Mesodermal cell (in vitro differentiated cells): ENCODE data around the gene ZBTB12.
"Not testable (repeated sequence)": the region's sequence is repeated elsewhere in the genome, so short reads cannot be mapped to it uniquely, and the experiment has no call there.

Source experiments
- H3K27ac ChIP-seq: 2 replicates; pipeline ENCODE4 v1.7.0; 2013; ENCODE audit warnings: mild to moderate bottlenecking, low read depth, low read length, moderate library complexity; ENCODE audit not compliant: severe bottlenecking
- H3K36me3 ChIP-seq: 2 replicates; pipeline ENCODE4 v1.7.1; 2013; ENCODE audit warnings: mild to moderate bottlenecking, low read length, moderate library complexity; ENCODE audit not compliant: control insufficient read depth, insufficient read depth
- H3K4me1 ChIP-seq: one replicate; pipeline ENCODE4 v1.7.1; 2013; ENCODE audit warnings: mild to moderate bottlenecking, low read length; ENCODE audit not compliant: insufficient read depth, control insufficient read depth, poor library complexity, severe bottlenecking
- H3K4me3 ChIP-seq: 2 replicates; pipeline ENCODE4 v1.7.0; 2013; ENCODE audit warnings: low read length, control low read depth, mild to moderate bottlenecking; ENCODE audit not compliant: insufficient read depth, poor library complexity, severe bottlenecking; ENCODE audit errors: extremely low read depth
- H3K9me3 ChIP-seq: 2 replicates; pipeline ENCODE4 v1.7.1; 2013; ENCODE audit warnings: mild to moderate bottlenecking, low read length, moderate library complexity; ENCODE audit not compliant: control insufficient read depth
- WGBS, 2 experiments: methylation state at CpG; one replicate each; pipeline ENCODE4 v1.1.5; 2013; ENCODE audit warnings: missing lambda C conversion rate in 2 of 2; ENCODE audit not compliant: insufficient coverage in 2 of 2; 5-methylcytosine and 5-hydroxymethylcytosine counted together

Gene ZBTB12

DNA sequence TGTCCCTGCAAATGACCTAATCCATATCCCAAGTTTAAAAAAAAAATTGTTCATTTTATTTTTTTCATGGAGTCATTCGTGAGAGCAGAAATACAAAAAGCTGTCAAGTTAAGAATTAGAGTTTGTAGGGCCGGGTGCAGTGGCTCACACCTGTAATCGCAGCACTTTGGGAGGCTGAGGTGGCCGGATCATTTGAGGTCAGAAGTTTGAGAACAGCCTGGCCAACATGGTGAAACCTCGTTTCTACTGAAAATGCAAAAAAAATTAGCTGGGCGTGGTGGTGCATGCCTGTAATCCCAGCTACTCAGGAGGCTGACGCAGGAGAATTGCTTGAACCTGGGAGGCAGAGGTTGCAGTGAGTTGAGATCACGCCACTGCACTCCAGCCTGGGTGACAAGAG lies 4.8 kb upstream of the ZBTB12 start:
- not testable (repeated sequence) for H3K4me1 ChIP-seq, H3K36me3 ChIP-seq, H3K9me3 ChIP-seq, H3K27ac ChIP-seq, H3K4me3 ChIP-seq
- 88 to 92% methylated on average over 7 of the region's 8 CpGs for WGBS, 2 experiments

GRCh38 chr6:31906122-31906521 lies 4.2 kb upstream of the ZBTB12 start:
- Histone ChIP-seq H3K9me3 (no peaks in the 10 kb centered on the region), H3K4me1 (peaks cover under 1% of the 10 kb centered on the region), H3K27ac (no peak overlapping the region), H3K36me3 (no peaks in the 10 kb centered on the region), H3K4me3 (no peak overlapping the region)
- WGBS, 2 experiments: 0 to 11% methylated on average over 2 to 3 of the region's 4 CpGs

GRCh38 chr6:31905041-31905440 lies 3.2 kb upstream of the ZBTB12 start:
- H3K9me3 ChIP-seq: no peaks in the 10 kb centered on the region

DNA sequence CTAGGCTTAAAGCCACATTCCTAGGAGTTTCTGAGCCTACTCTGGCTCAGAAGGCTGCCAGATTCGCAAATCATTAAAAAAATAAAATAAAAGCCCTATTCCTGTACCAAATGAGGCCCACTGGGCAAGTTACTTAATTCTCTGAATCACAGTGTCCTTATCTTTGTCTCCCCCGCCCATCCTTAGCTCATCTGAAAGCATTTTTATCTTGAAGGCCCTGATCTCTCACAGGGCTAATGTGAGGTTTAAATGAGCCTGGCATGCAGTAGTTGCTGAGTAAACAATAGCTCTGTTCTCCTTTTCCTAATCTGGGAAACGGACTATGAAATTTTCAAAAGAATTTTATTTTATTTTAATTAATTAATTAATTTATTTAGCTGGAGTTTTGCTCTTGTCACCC lies 2.1 kb upstream of the ZBTB12 start:
- no peak overlapping the region for H3K4me3 ChIP-seq
- WGBS, 2 experiments: 80 to 90% methylated on average over 1 of the region's 3 CpGs
- no peak overlapping the region for H3K27ac ChIP-seq
- H3K36me3 ChIP-seq: peaks cover 3% of the 10 kb centered on the region
- H3K4me1 ChIP-seq: peaks cover 10% of the 10 kb centered on the region
- H3K9me3 ChIP-seq: no peaks in the 10 kb centered on the region

More at GRCh38 chr6:31905041-31905440, 3.2 kb upstream of the ZBTB12 start:
- Histone ChIP-seq H3K27ac (no peak overlapping the region), H3K4me1 (peaks cover 2% of the 10 kb centered on the region), H3K4me3 (no peak overlapping the region), H3K36me3 (no peaks in the 10 kb centered on the region)
- WGBS, 2 experiments: no CpG with 5 or more reads among the region's 1 CpG

DNA sequence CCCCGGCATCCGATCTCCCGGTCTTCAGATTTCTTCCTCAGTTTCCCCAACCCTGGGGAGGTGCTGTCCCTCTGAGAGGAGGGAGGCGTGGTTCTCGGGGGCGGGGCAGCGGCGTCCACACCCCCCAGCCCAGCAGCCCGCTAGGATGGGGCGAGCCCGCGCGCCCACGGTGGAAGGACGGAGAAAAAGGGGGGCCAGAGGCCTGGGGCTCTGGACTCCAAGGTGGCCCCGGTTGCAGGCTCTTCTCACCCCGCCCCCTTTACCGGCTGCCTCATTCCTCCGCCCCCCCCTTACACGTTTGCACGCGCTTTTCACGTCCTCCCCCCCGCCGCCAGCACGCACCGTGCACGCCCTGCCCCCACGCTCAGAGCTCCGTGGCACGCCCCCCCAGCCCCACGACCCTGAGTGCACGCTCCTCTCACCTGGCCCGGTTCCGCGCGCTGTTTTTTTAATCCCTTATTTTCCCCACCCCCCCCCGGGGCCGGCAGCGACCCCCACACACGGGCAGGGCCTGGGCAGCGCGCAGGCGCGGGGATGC lies 402 bp downstream of the ZBTB12 start:
- peak overlapping the region; percentile 59 for H3K4me3 ChIP-seq
- H3K9me3 ChIP-seq: no peaks in the 10 kb centered on the region
- H3K27ac ChIP-seq: peak overlapping the region; percentile 49
- H3K36me3 ChIP-seq: peaks cover 4% of the 10 kb centered on the region
- H3K4me1 ChIP-seq: peaks cover 18% of the 10 kb centered on the region
- 10% methylated on average over 16 of the region's 45 CpGs; no CpG with 5 or more reads in 1 of the 2 experiments for WGBS, 2 experiments

DNA sequence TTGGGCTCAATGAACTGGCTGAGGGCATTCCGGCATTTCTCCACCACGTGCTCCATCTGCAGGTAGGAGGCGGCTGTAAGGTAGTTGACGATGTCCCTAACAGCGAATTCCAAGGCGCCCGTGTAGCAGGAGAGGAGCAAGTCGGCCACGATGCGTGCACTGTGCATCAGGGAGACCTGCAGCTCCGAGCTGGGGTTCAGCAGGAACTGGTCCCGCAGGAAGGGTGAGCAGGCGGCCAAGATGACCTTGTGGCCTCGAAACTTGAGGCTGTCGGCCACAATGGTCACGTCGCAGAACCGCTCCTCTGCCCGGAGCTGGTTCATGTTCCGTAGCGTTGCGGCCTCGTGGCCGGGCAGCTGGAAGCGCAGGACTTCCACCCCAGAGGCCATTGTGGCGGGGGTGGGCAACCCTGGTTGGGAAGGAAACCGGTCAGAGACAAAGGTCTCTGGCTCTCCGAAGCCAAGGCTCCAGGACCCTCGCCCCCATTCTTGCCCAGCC lies 920 bp downstream of the ZBTB12 start:
- Histone ChIP-seq H3K4me3 (peak overlapping the region; percentile 59), H3K36me3 (peaks cover 9% of the 10 kb centered on the region), H3K4me1 (peaks cover 19% of the 10 kb centered on the region), H3K27ac (peak overlapping the region; percentile 5), H3K9me3 (no peaks in the 10 kb centered on the region)
- WGBS, 2 experiments: 73 to 77% methylated on average over 26 to 29 of the region's 29 CpGs

DNA sequence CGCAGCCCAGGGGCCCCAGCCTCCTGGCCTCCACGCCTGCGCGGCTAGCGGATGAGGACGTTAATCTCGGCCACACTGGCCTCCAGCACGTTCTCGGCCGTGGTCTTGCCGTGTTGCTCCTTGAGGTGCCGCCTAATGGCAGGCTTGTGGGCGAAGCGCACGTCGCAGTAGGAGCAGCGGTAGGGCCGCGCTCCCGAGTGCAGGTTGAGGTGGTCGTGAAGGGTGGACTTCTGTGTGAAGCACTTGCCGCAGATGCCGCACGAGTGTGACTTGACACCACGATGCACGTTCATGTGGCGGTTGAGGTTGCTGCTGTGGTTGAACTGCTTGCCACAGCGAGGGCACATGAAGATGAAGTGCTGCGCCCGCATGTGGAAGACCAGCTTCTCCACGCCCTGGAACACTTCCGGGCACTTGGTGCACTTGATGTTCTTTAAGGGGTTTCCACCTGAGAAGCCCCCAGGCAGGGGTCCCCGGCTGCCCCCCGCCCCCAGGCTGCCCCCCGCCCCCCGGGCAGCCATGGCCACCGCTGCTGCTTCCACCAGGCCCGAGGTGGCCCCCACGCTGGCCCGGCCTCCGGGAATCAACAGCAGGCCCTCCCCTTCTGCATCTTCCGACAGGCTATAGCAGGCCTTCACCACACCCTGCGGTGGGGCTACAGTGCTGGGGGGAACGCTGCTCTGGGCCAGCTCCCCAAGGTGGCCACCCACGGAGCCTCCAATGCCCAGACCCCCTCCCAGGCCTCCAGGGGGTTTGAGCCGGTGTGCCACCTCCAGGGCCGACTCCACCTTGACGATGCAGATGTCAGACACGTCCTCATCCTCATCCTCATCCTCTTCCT lies 1.8 kb downstream of the ZBTB12 start:
- Histone ChIP-seq H3K4me3 (no peak overlapping the region), H3K36me3 (peaks cover 18% of the 10 kb centered on the region), H3K9me3 (no peaks in the 10 kb centered on the region), H3K4me1 (peaks cover 19% of the 10 kb centered on the region), H3K27ac (no peak overlapping the region)
- 96% methylated on average over 35 to 40 of the region's 49 CpGs for WGBS, 2 experiments

DNA sequence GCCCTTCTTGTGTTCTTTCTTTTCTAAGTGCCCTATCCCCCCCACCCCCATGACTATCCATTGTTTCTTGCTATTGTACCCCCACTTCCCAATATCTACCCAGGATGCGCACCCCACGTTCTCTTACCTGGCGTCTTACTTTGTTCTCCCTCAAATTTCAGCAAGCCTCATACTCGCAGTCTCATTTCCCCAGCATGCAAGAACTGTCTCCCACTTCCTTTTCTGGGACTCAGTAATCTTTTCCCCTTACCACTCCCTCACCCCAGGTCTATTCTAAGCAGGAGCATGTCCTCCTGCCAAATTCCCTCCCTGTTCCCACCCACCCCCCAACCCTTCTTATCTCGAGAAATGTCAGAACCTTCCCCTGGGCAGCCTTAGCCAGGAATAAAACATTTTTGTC lies 2.7 kb downstream of the ZBTB12 start:
- peaks cover 27% of the 10 kb centered on the region for H3K36me3 ChIP-seq
- H3K9me3 ChIP-seq: no peaks in the 10 kb centered on the region
- H3K4me1 ChIP-seq: peaks cover 19% of the 10 kb centered on the region
- H3K27ac ChIP-seq: no peak overlapping the region
- no peak overlapping the region for H3K4me3 ChIP-seq
- WGBS, 2 experiments: 92 to 97% methylated on average over 5 of the region's 5 CpGs

DNA sequence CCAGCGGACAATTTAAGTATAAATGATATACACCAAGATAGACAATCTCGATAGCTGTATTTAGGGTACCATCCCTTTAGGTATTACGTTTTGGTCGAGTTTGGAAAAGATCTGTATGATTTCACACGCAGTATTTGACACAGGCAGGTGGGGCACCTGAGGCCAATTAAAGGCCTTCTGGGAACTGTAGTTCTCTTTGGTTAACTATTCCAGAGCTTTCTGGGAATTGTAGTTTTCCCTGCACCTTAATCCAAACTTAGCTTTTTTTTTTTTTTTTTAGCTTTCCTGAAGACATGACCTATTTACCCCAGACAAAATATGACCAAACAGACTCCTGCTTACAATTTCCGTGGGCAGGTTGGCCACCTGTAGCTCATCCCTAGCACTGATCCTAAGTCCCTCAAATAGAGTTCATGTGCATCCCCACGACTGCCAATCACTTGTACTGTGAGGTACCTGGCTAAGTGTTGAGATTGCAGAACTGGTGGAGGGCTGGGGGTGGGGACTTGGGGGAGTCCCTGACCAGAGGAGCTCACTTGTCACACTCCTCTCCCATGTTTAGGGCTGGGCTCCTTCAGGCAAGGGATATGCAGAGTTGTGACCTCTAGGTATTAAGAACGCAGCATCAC lies 3.4 kb downstream of the ZBTB12 start:
- no peak overlapping the region for H3K27ac ChIP-seq
- peaks cover 34% of the 10 kb centered on the region for H3K36me3 ChIP-seq
- H3K4me1 ChIP-seq: peaks cover 19% of the 10 kb centered on the region

DNA sequence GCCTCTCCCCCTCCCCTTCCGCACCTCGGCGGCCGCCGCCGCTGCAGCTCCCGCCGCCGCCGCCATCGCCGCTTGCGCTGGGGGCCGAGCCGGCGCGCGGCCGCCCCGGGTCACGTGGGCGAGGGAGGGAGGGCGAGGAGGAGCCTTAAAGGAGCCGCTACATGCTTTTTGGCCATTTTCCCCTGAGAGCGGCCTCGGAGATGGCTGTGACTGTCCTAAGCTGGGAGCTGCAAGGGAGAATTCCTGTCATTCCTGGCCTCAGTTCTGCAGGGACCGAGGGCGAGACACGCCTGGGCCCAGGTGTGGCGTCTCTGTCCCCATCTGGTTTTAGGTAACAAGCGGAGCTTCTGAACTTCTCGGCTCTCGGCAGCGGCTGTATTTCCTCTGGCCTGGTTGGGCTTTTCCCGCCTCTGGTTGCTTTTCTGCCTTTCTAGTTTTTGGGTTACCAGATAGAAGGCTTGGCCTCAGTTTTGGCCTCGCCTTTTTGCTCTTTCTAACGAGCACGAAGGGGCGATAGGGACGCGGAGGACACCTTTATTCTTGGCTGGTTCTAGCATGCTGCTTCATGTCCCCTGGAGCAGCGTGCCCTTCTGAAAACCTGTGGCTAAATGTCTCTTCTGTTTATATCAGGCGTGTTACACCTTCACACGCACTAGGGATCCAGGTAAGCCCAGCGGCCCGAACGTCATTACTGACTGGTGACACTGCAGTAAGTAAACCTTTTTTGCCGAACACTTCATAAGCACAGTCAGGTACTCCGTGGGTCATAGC lies 4.1 kb downstream of the ZBTB12 start, which contains the start of gene EHMT2:
TSS of gene EHMT2 (minus strand) at position 87 of the 771 bp plus-strand sequence. CDS start at position 66, 21 bp downstream.
- peaks cover 19% of the 10 kb centered on the region for H3K4me1 ChIP-seq
- H3K9me3 ChIP-seq: no peaks in the 10 kb centered on the region
- 0 to 1% methylated on average over 30 to 43 of the region's 49 CpGs for WGBS, 2 experiments
- H3K4me3 ChIP-seq: peak within 1 kb of the TSS; percentile 86
- H3K36me3 ChIP-seq: peaks cover 41% of the 10 kb centered on the region
- peak within 1 kb of the TSS; percentile 59 for H3K27ac ChIP-seq

More for the DNA sequence above, 3.4 kb downstream of the ZBTB12 start:
- peak overlapping the region; percentile 86 for H3K4me3 ChIP-seq
- no peaks in the 10 kb centered on the region for H3K9me3 ChIP-seq
- 19 to 45% methylated on average over 2 to 3 of the region's 8 CpGs for WGBS, 2 experiments
